Stomach (tissue), 9 donors: ENCODE results near the gene PRKCB. TPM values are rescaled to one million over a fixed set of nuclear protein-coding genes. Genes with fewer than 3 reads are reported as not detected.
A peak's percentile ranks its signal among the peaks of the same experiment; 100 is the strongest.

ENCODE experiments used
- DNase-seq, 2 donors: peaks; one replicate each; pipeline versions ENCODE4 v3.0.0 to v3.0.0-alpha.2; 2013 to 2019
- H3K27ac ChIP-seq, 5 donors: fragments of 200-600 bp in 4 of 5; sonication (generic) in 4 of 5; one replicate each; pipeline ENCODE4 v1.5.1; 2013 to 2019; ENCODE audit warnings: mild to moderate bottlenecking in 1 of 5, moderate library complexity in 1 of 5
- H3K27me3 ChIP-seq, 3 donors: fragments of 200-600 bp; sonication (generic); one replicate each; pipeline ENCODE4 v1.5.1; 2017 to 2019; ENCODE audit warnings: mixed run types in 1 of 3
- H3K36me3 ChIP-seq, 4 donors: fragments of 200-600 bp; sonication (generic); 1 replicate in 3 of 4; 2 replicates in 1 of 4; pipeline ENCODE4 v1.5.1; 2016 to 2019
- H3K4me1 ChIP-seq, 4 donors: fragments of 200-600 bp; sonication (generic); one replicate each; pipeline ENCODE4 v1.5.1; 2016 to 2019
- H3K4me3 ChIP-seq, 4 donors: fragments of 200-600 bp; sonication (generic) in 3 of 4; one replicate each; pipeline ENCODE4 v1.5.1; 2016 to 2019; ENCODE audit warnings: mild to moderate bottlenecking in 1 of 4
- H3K9me3 ChIP-seq, 4 donors: fragments of 200-600 bp; sonication (generic); one replicate each; pipeline ENCODE4 v1.5.1; 2016 to 2019
- EP300 ChIP-seq: sonication (generic); formaldehyde crosslinking; IDR thresholded peaks from one replicate; pipeline ENCODE4 v1.6.1; 2017; ENCODE audit warnings: antibody characterized with exemption
- POLR2A ChIP-seq, 4 donors: fragments of 450-650 bp; IDR thresholded peaks; one replicate each; pipeline ENCODE4 v1.6.1; 2016; ENCODE audit warnings: antibody characterized with exemption in 4 of 4, control low read depth in 2 of 4, mild to moderate bottlenecking in 1 of 4, moderate library complexity in 1 of 4
- POLR2AphosphoS5 ChIP-seq, 3 donors: sonication (generic); formaldehyde crosslinking; IDR thresholded peaks; one replicate each; pipeline ENCODE4 v1.6.1; 2016; ENCODE audit warnings: antibody characterized with exemption in 3 of 3
- WGBS, 5 donors: extraction: QIAGEN DNeasy Blood & Tissue Kit in 3 of 5; methylation state at CpG; one replicate each; pipeline versions ENCODE4 v1.1.5 to v1.1.7; 2013 to 2018; 5-methylcytosine and 5-hydroxymethylcytosine counted together
- intact Hi-C: fragments of 100-400 bp; cut with DNase I; formaldehyde crosslinking; loops from one replicate; pipeline ENCODE4 v1.15.1; 2023; ENCODE audit warnings: low total_unique reads
- polyA plus RNA-seq, 3 donors: library from polyadenylated mRNA; stranded (reverse); fragments of 200-250 nt; gene quantifications; one replicate each; pipeline ENCODE4 v1.2.3, GENCODE V29; 2013
- total RNA-seq, 5 donors: library from RNA; depleted of rRNA; stranded (reverse); fragments of >200 nt; gene quantifications; one replicate each; pipeline versions ENCODE4 v1.1.0 to v1.2.3, GENCODE V29; 2014 to 2016
- TF ChIP-seq, protein P1 (sequence below), 7 experiments: fragments of 450-650 bp in 4 of 7; fragments of 200-600 bp in 3 of 7; sonication (generic) in 3 of 7; IDR thresholded peaks; one replicate each; pipeline ENCODE4 v1.5.1; 2016 to 2019; ENCODE audit warnings: antibody characterized with exemption in 7 of 7, control low read depth in 2 of 7, mild to moderate bottlenecking in 1 of 7
- donor health status: healthy with polysubstance abuse.
- donor health status: Bipolar disorder and iron deficiency.
- donor health status: healthy.

The PRKCB gene
- total and polyA plus RNA-seq, 8 donors, result 1.1 to 49.6 (median 14.7) TPM

DNA sequence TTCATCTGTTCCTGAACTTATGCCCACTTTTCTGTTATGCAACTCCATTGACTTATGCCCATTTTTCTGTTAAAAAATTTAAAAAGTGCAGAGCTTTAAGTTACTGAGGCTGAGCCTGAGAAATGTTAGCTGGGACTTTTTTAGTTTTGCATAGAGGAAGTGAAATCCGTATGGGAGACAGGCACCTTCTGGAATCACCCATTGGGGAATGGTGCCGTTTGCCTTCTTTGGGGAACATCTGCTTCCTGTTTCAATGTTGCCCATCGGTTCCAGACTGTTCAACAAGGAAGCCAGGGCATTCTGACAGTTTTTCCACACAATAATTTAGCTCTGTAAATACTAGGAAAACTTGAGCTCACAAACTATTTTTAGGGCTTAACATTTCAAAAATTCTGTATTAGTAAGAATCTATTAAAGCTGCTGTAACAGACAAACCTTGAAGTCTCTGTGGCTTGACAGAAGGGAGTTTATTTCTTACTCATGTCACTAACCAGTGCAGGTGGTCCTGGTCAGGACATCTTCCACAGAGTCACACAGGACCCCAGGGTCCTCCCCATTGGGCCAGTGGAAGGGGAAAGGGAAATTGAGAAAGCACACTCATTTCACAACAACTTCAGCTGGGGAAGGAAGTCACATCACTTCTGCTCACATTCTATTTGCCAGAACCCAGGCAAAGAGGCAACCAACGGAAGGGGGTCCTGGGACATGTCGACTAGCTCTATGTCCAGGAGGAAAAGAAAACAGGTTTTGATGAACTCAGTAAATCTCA is 17.2 kb downstream of the PRKCB start:
- intact Hi-C loops, result no loop called here
- Histone ChIP-seq H3K27me3 (no peaks in the 10 kb centered on the region), H3K4me3 (no peak overlapping the region), H3K9me3 (peaks cover 0 to 6% (median 0%) of the 10 kb centered on the region in 4 donors), H3K4me1 (peaks cover 0 to 22% (median 4%) of the 10 kb centered on the region in 4 donors), H3K27ac (peak overlapping the region in 1 of 5 donors; percentile 34), H3K36me3 (no peaks in the 10 kb centered on the region)
- DNase-seq, result no peak
- TF ChIP-seq, protein P1, sequence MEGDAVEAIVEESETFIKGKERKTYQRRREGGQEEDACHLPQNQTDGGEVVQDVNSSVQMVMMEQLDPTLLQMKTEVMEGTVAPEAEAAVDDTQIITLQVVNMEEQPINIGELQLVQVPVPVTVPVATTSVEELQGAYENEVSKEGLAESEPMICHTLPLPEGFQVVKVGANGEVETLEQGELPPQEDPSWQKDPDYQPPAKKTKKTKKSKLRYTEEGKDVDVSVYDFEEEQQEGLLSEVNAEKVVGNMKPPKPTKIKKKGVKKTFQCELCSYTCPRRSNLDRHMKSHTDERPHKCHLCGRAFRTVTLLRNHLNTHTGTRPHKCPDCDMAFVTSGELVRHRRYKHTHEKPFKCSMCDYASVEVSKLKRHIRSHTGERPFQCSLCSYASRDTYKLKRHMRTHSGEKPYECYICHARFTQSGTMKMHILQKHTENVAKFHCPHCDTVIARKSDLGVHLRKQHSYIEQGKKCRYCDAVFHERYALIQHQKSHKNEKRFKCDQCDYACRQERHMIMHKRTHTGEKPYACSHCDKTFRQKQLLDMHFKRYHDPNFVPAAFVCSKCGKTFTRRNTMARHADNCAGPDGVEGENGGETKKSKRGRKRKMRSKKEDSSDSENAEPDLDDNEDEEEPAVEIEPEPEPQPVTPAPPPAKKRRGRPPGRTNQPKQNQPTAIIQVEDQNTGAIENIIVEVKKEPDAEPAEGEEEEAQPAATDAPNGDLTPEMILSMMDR (IDR thresholded peaks at IDR 0.05), result no peak
- TF ChIP-seq POLR2A (IDR thresholded peaks at IDR 0.05) (no peak), POLR2AphosphoS5 (IDR thresholded peaks at IDR 0.05) (no peak), EP300 (no peak)
- WGBS, 5 donors, result 46 to 54% (median 51%) methylated on average over 5 of the region's 5 CpGs

- Histone ChIP-seq H3K27me3 (no peaks in the 10 kb centered on the region), H3K27ac (no peak overlapping the region), H3K4me1 (peaks cover 0 to 29% (median 2%) of the 10 kb centered on the region in 4 donors), H3K9me3 (peaks cover 0 to 6% (median 0%) of the 10 kb centered on the region in 4 donors), H3K36me3 (no peaks in the 10 kb centered on the region), H3K4me3 (no peak overlapping the region)
- DNase-seq, result no peak
- WGBS, 5 donors, result 56 to 64% (median 60%) methylated on average over 5 of the region's 5 CpGs
- intact Hi-C loops, result no loop called here
- TF ChIP-seq, protein P1 (IDR thresholded peaks at IDR 0.05), result no peak
- TF ChIP-seq EP300, result no peak
- TF ChIP-seq POLR2A (IDR thresholded peaks at IDR 0.05), result no peak
- no peak for TF ChIP-seq POLR2AphosphoS5 (IDR thresholded peaks at IDR 0.05)
Observed at GRCh38 chr16:23855010-23855409, 19.2 kb downstream of the PRKCB start.

GRCh38 chr16:23856251-23856709 is 20.5 kb downstream of the PRKCB start:
- 75 to 92% (median 89%) methylated on average over 2 of the region's 2 CpGs for WGBS, 5 donors
- intact Hi-C loops, result no loop called here
- Histone ChIP-seq H3K4me3 (no peak overlapping the region), H3K27me3 (no peaks in the 10 kb centered on the region), H3K36me3 (no peaks in the 10 kb centered on the region), H3K27ac (no peak overlapping the region), H3K4me1 (peaks cover 0 to 38% (median 5%) of the 10 kb centered on the region in 4 donors), H3K9me3 (peaks cover 0 to 1% (median 0%) of the 10 kb centered on the region in 4 donors)
- DNase-seq, result no peak
- TF ChIP-seq POLR2A (IDR thresholded peaks at IDR 0.05) (no peak), POLR2AphosphoS5 (IDR thresholded peaks at IDR 0.05) (no peak), EP300 (no peak)
- TF ChIP-seq, protein P1 (IDR thresholded peaks at IDR 0.05), result no peak

DNA sequence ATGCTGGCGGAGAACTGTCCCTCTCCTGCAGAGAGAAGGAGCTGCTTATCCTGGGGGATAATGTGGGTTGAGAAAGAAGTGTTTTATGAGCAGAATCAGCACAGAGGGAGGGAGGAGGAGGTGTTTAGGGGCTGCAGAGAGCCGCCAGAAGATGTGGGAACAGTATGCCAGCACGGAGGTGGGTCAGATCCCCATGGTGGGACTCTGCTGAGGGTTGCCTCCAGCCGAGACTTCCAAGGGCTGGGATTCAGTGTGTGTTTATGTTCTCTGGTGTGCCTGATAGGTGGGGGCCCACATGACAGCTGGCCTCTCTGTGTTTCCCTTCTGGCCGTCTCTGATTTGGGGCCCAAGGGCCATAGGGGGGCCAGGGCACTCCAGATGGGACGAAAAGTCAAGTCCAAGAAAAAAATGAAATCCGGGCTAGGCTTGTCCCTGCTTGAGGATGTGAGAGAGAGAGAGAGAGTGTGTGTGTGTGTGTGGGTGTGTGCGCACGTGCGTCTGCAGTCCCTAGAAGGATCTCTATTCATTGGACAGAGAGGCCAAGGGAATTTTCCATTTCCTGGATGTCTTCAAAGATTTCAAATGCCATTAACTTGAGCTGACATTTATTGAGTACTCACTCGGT is 21.6 kb downstream of the PRKCB start:
- WGBS, 5 donors, result 38 to 47% (median 44%) methylated on average over 11 of the region's 11 CpGs
- no peak for DNase-seq
- Histone ChIP-seq H3K4me3 (no peak overlapping the region), H3K27ac (peak overlapping the region in 1 of 5 donors; percentile 8), H3K9me3 (no peaks in the 10 kb centered on the region), H3K4me1 (peaks cover 0 to 45% (median 7%) of the 10 kb centered on the region in 4 donors), H3K27me3 (no peaks in the 10 kb centered on the region), H3K36me3 (no peaks in the 10 kb centered on the region)
- TF ChIP-seq, protein P1 (IDR thresholded peaks at IDR 0.05), result no peak
- TF ChIP-seq POLR2A (IDR thresholded peaks at IDR 0.05), result no peak
- no peak for TF ChIP-seq POLR2AphosphoS5 (IDR thresholded peaks at IDR 0.05)
- no peak for TF ChIP-seq EP300
- intact Hi-C loops, result no loop called here
